Measurements from ENCODE around the gene RAMP3. TPM values are rescaled to one million over a fixed set of nuclear protein-coding genes. Genes with fewer than 3 reads are reported as not detected.

The RAMP3 gene
- total RNA-seq, 1 experiment from 2014 or later, result 0.13 TPM

GRCh38 chr7:45174328-45174610 lies 16.7 kb downstream of the RAMP3 start:
- no TSS peak for BruUV-seq (replicated peaks)
- Histone ChIP-seq H3K9me3 (ENCODE audit: control insufficient read depth, insufficient read depth, low read depth, low read length) (no peaks in the 10 kb centered on the region), H3K27ac (ENCODE audit: low read length) (no peak overlapping the region), H3K27me3 (ENCODE audit: control insufficient read depth, insufficient read depth, low read length) (peaks cover 5% of the 10 kb centered on the region), H3K4me1 (ENCODE audit: control insufficient read depth, insufficient read depth, low read length) (no peaks in the 10 kb centered on the region), H3K36me3 (ENCODE audit: control insufficient read depth, insufficient read depth, low read length) (no peaks in the 10 kb centered on the region), H3K4me3 (ENCODE audit: low read depth in 2 of 2, low read length in 2 of 2) (no peak overlapping the region)
- TF ChIP-seq TCF7L2 (IDR thresholded peaks at IDR 0.05; ENCODE audit: low read depth, low read length), result no peak
- in situ Hi-C loops (cut with HindIII; ENCODE audit: low pct_unique_long_range_greater_than_20kb, low sequenced_read_pairs) (no loop called here), intact Hi-C loops (cut with micrococcal nuclease; ENCODE audit: unreplicated experiment) (no loop called here)
- DNase-seq (ENCODE audit: low read depth, low spot score) (no peak), ATAC-seq (no peak)
- POLR2A ChIA-PET, result no interaction called here
- CTCF ChIA-PET, result no interaction called here

GRCh38 chr7:45174966-45175765 lies 17.6 kb downstream of the RAMP3 start:
- H3K27me3 ChIP-seq (ENCODE audit: control insufficient read depth, insufficient read depth, low read length), result no peaks in the 10 kb centered on the region; the same call in 1 of the 2 replicates
- no peak for ATAC-seq
- H3K36me3 ChIP-seq (ENCODE audit: control insufficient read depth, insufficient read depth, low read length), result no peaks in the 10 kb centered on the region
- ChIA-PET CTCF (no interaction called here), POLR2A (no interaction called here)
- H3K4me3 ChIP-seq (ENCODE audit: low read depth in 2 of 2, low read length in 2 of 2), result no peak overlapping the region
- intact Hi-C loops (cut with micrococcal nuclease; ENCODE audit: unreplicated experiment), result no loop called here
- no TSS peak for BruUV-seq (replicated peaks)
- no peaks in the 10 kb centered on the region for H3K4me1 ChIP-seq (ENCODE audit: control insufficient read depth, insufficient read depth, low read length)
- no peak overlapping the region for H3K27ac ChIP-seq (ENCODE audit: low read length)
- no peaks in the 10 kb centered on the region for H3K9me3 ChIP-seq (ENCODE audit: control insufficient read depth, insufficient read depth, low read depth, low read length)
- TF ChIP-seq REST (IDR thresholded peaks at IDR 0.05; ENCODE audit: insufficient read depth in 1 of 2, low read depth in 2 of 2, low read length in 1 of 2) (no peak), POLR2AphosphoS5 (IDR thresholded peaks at IDR 0.05; ENCODE audit: low read depth, low read length) (no peak), TCF7L2 (IDR thresholded peaks at IDR 0.05; ENCODE audit: low read depth, low read length) (no peak), SIN3A (IDR thresholded peaks at IDR 0.05; ENCODE audit: borderline replicate concordance, insufficient read depth, low read depth, low read length) (no peak), CTCF (IDR thresholded peaks at IDR 0.05) (no peak)
- in situ Hi-C loops (cut with HindIII; ENCODE audit: low pct_unique_long_range_greater_than_20kb, low sequenced_read_pairs), result no loop called here
- no peak for DNase-seq (ENCODE audit: low read depth, low spot score)

GRCh38 chr7:45176091-45176490 lies 18.5 kb downstream of the RAMP3 start:
- DNase-seq (ENCODE audit: low read depth, low spot score) (no peak), ATAC-seq (no peak)
- Histone ChIP-seq H3K36me3 (ENCODE audit: control insufficient read depth, insufficient read depth, low read length) (no peaks in the 10 kb centered on the region), H3K27ac (ENCODE audit: low read length) (no peak overlapping the region), H3K27me3 (ENCODE audit: control insufficient read depth, insufficient read depth, low read length) (no peaks in the 10 kb centered on the region; the same call in 1 of the 2 replicates), H3K4me3 (ENCODE audit: low read depth in 2 of 2, low read length in 2 of 2) (no peak overlapping the region), H3K4me1 (ENCODE audit: control insufficient read depth, insufficient read depth, low read length) (no peaks in the 10 kb centered on the region), H3K9me3 (ENCODE audit: control insufficient read depth, insufficient read depth, low read depth, low read length) (no peaks in the 10 kb centered on the region)
- in situ Hi-C loops (cut with HindIII; ENCODE audit: low pct_unique_long_range_greater_than_20kb, low sequenced_read_pairs) (no loop called here), intact Hi-C loops (cut with micrococcal nuclease; ENCODE audit: unreplicated experiment) (no loop called here)
- POLR2A ChIA-PET, result no interaction called here
- BruUV-seq (replicated peaks), result no TSS peak
- TF ChIP-seq POLR2AphosphoS5 (IDR thresholded peaks at IDR 0.05; ENCODE audit: low read depth, low read length) (no peak), SIN3A (IDR thresholded peaks at IDR 0.05; ENCODE audit: borderline replicate concordance, insufficient read depth, low read depth, low read length) (no peak), TCF7L2 (IDR thresholded peaks at IDR 0.05; ENCODE audit: low read depth, low read length) (no peak), REST (IDR thresholded peaks at IDR 0.05; ENCODE audit: insufficient read depth in 1 of 2, low read depth in 2 of 2, low read length in 1 of 2) (no peak), CTCF (IDR thresholded peaks at IDR 0.05) (no peak)
- CTCF ChIA-PET, result no interaction called here

Measured in Panc1 (cell line).